GM12873 (cell line): ENCODE data around the gene CEP162.

Experiments used
- TF ChIP-seq, protein P1 (sequence below): IDR thresholded peaks from 2 replicates; pipeline ENCODE4 v1.5.1; 2012; ENCODE audit warnings: low read depth, mild to moderate bottlenecking, moderate library complexity, low read length, control low read depth; ENCODE audit not compliant: insufficient read depth; ENCODE audit errors: missing control alignments

CEP162 gene

DNA sequence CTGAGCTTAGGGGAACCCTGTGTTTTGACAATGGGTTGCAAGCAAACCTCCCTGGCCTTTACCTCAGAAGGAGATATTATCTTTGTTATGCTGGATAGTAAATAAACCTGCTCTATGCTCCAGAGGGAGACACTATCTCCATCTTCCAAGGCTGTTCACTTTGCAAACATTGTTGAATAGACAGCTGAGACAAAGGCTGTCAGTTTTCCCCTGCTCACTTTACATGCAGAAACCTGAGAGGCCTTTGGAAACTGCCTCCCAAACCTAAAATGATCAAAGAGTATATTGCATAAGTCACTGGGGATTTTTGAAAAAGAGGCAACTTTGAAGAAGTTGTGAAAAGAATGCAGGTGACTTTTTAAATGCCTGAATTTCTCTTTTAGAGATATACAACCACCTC, 132.3 kb downstream of the CEP162 start:
- TF ChIP-seq, protein P1, sequence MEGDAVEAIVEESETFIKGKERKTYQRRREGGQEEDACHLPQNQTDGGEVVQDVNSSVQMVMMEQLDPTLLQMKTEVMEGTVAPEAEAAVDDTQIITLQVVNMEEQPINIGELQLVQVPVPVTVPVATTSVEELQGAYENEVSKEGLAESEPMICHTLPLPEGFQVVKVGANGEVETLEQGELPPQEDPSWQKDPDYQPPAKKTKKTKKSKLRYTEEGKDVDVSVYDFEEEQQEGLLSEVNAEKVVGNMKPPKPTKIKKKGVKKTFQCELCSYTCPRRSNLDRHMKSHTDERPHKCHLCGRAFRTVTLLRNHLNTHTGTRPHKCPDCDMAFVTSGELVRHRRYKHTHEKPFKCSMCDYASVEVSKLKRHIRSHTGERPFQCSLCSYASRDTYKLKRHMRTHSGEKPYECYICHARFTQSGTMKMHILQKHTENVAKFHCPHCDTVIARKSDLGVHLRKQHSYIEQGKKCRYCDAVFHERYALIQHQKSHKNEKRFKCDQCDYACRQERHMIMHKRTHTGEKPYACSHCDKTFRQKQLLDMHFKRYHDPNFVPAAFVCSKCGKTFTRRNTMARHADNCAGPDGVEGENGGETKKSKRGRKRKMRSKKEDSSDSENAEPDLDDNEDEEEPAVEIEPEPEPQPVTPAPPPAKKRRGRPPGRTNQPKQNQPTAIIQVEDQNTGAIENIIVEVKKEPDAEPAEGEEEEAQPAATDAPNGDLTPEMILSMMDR = no peak

DNA sequence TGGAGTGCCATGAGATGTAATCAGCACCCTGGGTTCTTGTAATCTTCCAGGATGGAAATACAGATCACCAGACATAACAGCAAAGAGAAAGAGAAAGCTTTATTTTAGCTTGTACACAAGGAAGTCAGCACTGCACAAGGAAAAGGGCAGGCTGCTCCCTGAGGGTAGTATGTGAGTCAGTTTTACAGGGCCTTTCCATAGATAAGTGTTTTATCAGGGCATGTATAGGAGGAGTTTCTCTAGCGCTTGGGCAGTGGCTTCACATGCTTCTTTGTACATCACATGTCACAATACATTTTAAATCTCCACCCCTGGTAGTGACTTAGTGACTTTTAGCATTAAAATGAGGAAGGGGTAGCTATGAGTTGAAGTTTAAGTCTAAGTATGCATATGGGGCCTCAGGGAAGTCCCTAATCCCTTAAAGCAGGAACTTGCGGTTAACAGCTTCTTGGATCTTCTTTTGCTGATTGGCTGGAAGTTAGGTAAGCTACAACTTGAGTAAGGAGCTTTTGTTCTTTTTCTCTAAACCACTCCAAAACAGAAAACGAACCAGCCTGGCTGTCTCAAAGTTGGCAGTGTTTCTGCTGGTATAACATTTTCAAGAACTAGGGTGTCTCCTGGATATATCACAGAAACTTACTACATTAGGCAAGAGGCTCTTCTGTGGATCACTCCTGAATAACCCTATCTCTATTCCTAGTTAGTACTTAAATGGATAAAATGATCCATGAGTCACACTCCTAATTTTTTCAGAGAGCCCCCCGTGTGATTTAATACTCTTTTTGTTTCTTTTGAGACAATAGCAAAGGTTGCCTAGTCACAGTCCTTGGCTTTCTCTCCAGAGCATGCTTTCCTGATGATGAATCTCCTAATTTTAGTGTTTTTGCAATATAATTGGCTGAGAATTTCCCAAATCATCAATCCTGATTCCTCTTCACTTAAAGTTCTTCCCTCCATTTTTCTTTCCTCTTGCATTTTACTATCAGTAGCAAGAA, 133.7 kb downstream of the CEP162 start:
- TF ChIP-seq, protein P1 = no peak

DNA sequence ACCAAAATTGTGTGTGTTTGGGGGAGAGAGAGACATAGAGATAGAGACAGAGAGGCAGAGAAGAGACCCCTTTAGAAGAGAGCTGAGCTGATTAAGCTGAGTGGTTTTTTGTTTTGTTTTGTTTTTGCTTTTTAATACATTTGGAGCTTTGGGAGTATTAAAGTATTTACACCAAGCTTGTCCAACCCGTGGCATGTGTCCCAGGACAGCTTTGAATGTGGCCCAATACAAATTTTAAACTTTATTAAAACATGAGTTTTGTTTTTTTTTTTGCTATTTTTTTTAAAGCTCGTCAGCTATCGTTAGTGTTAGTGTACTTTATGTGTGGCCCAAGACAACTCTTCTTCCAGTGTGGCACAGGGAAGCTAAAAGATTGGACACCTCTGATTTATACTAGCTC, 137.9 kb downstream of the CEP162 start:
- TF ChIP-seq, protein P1 = no peak

DNA sequence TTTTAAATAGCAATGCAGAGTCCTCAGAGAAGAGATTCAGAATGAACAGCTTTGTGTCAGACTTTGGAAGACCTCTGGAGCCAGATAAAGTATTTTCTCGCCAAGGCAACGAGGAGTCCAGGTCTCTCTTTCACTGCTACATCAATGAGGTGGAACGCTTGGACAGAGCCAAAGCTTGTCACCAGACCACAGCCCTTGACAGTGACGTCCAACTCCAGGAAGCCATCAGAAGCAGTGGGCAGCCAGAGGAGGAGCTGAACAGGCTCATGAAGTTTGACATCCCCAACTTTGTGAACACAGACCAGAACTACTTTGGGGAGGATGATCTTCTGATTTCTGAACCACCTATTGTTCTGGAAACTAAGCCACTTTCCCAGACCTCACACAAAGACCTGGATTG, 138.4 kb downstream of the CEP162 start:
- TF ChIP-seq, protein P1 = no peak

DNA sequence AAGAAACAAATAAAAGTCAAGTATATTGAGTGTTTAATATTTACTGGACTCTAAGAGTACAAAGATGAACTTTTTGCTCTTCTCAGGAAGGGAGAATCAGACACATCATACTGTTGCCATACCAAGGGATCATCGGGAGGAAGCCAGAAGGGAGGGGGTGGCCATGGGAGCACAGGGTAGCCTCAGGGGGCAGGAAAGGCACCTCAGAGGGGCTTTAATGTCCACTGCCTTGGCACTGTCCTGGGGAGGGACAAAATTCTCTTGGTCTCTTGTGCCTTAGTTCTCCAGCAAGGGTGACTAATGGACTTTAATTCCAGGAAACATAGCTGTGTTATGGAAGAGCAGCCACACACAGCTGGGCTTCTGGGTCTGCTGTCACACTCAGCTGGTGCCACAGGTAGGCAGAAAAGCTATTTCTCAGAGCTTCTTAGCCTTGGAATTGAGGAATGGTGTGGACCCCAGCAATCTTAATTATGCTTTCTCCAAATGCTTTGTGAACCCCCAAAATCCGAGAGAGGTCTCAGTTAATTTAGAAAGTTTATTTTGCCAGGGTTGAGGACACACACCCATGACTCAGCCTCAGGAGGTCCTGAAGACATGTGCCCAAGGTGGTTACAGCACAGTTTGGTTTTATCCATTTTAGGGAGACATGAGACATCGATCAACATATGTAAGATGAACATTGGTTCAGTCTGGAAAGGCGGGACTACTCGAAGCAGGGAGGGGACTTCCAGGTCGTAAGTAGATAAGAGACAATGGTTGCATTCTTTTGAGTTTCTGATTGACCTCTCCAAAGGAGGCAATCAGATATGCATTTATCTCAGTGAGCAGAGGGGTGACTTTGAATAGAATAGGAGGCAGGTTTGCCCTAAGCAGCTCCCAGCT, 140.7 kb downstream of the CEP162 start:
- TF ChIP-seq, protein P1 = no peak

DNA sequence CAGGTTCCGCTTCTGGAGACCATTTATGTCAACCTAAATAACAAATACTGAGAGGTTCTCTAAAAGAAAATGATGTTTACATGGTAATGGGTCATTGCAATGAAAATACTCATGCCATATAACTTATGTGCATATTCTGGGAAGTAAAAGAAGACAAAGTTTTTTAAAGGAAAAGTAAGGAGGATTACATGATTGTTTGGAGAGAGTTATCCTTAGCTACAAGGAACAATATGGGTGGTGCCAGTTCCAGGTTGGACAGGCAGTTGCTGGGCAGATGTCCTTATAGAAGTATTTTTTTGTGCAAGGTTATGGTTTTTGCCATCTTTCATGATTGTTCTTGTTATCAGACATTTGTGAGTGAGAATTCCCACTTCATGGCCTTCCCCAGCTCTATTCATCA, 141.4 kb downstream of the CEP162 start:
- TF ChIP-seq, protein P1 = no peak
